Globus pallidus (tissue), 1 donor: ENCODE data around the gene GPR107.
A peak's percentile ranks its signal among the peaks of the same experiment; 100 is the strongest.

Source experiments
- DNase-seq: peaks from one replicate; pipeline ENCODE4 v3.0.0-alpha.2; 2015; ENCODE audit warnings: low spot score

Gene GPR107

DNA sequence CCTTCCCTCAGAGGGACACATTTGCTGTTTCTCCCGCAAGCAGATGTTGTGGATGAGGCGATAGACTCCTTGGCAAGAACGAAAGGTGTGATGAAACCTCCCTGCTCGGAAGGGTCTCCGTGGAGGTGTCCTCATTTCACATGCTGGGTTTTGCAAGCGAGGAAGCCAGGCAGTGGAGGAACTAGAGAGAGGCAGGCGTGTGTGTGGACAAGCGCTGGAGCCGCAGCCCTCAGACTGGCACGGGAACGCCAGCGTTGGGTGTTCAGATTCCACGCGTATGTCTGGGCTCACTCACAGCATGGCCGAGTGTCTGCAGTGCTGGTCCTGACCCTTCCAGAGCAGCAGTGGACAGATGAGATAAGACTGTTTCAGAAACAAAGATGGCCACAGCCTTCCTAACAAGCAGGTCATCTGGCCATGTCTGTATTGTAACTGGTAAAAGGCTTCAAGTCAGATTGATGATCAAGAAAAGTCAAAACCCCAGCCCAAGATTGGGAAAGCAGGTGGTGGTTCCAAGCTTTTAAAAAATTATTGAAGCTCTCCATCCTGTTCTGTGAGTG lies 83.5 kb downstream of the GPR107 start:
- DNase-seq = no peak

DNA sequence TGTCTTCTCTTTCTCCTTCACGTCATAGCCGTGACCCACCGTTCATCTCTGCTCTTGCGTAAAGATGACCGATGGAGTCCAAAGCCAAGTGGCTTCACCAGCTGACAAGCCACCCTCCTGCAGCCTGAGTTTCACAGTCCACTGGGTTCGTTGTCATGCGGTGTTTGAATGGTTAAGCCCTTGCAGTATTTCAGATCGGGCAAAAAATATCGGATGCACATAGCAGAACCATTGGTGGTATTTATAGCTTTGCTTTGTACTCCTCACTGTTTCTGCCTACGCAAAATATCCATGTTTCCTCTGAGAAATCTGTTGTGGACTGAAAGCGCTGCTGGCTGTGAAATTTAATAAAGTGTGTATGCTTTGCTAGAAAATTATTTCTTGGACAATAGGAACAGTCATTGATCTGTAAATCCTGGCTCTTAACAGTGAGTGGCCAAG lies 84.0 kb downstream of the GPR107 start:
- no peak for DNase-seq

DNA sequence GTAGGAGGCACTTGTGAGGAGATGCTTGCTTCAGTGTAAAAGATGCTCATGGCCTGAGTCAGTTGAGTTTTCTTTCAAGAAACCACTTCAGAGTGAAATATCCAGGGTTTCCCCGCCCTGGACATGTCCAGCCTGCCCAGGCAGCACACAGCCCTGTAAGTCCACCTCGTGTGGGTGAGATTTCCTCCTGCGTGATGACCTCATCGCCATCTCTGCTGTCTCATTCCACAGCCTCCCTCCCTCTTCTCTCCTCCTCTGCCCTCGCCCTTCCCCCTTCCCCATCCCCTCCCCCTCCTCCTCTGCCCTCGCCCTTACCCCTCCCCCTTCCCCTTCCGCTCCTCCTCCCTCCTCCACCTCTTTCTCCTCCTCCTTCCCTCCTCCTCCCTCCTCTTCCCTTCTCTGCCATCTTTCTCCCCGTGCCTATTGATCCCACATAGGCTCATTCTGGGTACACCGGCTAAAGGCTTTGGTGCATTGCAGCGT lies 84.5 kb downstream of the GPR107 start:
- DNase-seq = no peak

DNA sequence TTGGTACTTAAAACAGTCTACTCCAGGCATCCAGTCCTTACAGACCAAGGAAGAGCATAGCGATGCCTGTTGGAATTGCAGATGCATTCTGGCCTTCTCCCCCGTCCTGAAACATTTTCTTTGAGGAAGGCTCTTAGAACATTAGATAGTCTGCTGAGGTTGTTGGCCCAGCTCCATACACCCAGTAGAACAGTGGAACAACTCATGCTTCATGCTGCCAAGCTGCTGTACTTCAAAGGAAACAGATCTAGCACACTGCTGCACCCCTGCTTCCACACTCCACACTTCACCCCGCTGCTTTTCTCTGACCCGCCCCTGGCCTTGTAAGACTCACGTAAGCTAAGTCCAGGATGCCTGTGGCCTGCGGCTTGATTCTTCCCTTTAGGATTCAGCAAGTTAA lies 85.1 kb downstream of the GPR107 start:
- peak; percentile 49 for DNase-seq

DNA sequence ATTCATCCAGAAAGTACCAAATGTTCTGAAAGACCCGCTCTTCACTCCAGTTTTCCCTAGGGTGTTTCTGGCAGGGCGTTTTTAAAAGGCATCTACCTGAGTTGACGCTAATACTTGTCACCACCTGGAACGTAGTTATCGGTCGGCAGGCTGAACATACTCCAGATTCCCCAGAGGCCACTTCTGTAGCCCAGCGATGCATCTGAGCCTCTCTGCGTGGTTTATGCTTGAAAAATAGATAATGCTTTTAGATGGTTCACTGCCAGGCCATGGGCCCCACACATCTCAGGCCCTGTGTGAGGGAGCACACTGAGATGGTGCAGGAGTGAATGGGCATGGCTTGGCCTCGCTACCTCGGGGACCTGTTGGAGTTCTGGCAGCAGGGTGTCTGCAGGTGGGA lies 85.5 kb downstream of the GPR107 start:
- no peak for DNase-seq

DNA sequence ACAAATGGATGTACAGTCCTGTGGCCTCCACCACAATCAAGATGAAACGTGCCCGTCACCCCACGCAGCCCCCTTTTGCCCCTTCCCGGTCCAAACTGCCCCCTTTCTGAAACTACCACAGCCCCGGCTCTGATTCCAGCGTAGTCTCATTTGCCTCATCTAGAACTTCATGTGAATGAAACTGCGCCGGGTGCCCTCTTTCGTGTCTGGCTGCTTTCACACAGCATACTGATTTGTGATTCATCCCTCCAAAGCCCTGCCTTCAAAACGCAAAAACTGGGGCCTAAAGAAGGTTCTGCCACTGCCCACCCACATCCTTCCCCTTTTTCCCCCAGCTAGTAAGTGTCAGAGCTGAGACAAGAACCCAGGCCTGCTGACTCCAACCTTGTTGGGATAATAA lies 87.0 kb downstream of the GPR107 start:
- DNase-seq = no peak

DNA sequence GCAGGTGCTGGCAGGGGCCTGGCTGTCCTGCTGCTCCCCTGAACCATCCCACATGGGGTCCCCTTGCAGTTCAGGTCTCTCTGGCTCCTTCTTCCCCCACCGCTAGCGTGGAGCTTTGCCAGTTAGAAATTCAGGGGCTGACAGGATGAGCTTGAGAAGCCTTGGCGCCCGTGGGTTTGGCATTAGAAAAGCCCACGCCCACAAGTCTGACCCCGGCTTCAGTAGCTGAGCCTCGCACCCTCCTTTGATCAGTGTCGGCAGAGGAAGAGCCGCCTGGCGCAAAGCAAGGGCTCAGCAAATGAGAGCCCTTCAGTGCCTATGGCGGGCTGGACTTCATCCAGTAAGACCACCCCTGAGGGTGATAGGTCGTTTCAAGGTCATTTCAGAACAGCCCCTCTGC lies 88.3 kb downstream of the GPR107 start:
- DNase-seq = no peak

DNA sequence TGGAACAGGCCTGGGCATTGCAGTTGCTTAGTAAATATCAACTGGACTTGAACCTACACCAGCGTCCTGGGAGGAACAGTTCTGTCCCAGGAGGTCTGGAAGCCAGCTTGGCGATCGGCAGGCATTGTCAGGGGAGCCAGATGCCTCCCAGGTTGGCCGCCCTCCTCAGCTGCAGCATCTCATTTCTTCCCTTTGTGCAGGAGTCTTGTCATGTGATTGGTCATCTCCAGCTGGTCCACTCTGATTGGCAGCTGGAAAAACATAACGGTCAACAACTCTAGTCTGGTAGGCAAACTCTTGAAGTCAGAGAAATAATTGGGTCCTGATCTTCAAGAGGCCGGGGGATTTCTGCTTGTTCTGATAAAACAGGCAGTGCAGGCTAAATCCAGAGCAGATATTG lies 88.9 kb downstream of the GPR107 start:
- no peak for DNase-seq

DNA sequence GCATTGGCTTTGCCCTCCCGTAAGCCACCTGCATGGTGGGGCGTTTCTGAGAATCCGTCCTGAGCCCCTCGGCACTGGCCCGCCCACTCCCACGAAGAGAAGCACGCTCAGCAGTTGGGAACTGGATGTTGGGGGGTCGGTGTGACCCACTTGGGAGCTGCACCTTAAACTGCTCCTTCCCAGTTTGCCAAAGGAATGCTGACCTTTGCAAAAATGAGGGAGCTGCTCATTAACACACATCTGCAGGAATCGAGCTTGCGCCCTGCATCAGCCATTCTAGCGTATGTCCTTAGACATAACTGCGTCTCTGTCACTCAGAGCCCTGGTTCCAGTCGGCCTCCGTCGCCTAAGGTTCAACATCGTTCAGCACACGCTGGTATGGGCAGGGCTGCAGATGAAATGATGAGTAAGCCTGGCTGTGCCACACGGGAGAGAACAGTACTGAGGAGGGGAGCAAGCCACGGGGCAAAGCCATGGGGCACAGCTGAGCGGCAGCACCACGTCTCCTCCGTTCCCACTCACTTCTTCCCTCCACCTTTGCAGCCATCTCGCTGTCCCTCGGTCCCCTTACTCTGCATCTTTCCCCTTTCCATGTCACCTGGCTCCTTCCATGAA lies 89.7 kb downstream of the GPR107 start:
- no peak for DNase-seq

DNA sequence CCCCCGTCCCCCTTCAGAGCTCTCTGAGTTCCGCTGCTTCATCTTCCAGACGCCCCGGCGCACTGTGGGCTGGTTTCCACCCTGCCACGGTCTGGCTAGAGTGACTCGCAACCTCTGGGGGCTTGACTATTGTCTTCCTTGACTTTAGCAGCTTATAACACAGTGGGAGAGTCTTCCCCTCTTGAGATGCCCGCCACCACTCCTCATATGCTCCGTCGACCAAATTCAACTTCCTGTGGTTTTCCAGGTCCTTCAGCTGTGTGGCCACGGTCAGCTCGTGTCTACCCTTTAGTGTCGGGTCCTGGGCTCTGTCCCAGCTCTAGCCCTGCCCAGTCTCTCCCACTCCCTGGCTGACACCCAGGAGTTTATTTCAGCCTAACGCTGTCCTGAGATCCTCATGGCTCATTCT lies 90.3 kb downstream of the GPR107 start:
- no peak for DNase-seq

DNA sequence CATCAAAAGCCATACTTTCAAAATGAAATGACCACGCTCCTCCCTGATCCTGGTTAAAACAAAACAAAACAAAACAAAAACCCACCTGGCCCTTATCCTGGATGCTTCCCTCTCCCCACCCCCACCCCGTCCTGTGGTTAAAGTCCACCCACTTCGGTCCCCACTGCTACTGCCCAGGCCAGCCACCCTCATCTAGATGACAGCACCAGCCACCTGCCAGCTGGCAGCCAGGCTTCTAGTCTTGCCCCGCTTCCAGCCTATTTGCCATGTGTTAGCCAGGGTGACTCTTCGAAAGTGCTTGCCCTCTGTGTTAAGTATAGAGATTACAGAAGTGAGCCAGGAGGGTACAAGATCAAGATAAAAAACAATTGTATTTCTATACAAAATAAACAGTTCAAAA lies 91.0 kb downstream of the GPR107 start:
- no peak for DNase-seq

DNA sequence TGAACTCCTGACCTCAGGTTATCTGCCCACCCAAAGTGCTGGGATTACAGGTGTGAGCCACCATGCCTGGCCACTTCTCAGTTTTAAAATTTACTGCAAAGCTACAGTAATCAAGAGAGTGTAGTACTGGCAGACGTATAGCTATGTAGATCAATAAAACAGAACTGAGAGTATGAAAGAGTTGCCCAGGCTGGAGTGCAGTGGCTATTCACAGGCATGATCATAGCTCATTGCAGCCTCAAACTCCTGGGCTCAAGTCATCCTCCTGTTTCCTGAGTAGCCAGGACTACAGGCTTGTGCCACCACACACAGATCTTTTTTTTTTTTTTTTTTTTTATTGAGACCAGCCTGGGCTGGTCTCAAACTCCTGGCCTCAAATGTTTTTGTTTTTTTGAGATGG lies 92.0 kb downstream of the GPR107 start:
- DNase-seq = no peak

DNA sequence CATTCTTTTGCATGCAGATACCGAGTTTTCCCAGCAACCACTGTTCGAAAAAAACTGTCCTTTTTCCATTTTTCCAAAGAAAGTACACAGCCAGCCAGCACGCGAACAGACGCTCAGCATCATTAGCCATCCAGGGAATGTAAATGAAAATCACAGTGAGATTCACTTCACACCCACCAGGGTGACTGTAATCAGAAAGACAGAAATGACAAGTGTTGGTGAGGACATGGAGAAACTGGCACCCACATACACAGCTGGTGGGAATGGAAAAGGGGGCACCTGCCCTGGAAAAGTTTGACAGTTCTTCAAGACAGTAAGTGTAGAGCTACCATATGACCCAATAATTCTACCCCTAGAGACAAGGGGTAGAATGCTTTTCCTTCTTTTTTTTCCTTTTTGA lies 93.5 kb downstream of the GPR107 start:
- DNase-seq = no peak

DNA sequence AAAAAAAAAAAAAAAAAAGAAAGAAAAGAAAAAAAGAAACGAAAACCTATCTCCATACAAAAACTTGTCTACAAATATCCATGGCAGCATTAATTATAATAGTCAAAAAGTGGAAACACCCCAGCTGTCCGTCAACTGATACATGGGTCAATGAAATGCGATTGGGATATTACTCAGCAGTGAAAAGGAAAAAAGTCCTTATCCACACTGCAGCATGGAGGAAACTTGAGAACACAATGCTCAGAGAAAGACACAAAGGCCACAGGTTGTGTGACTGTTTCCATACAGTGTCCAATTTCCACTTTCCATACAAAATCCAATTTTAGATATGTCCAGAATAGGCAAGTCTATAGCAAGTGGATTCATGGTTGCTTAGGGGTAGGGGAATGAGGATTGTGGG lies 94.2 kb downstream of the GPR107 start:
- DNase-seq = no peak

DNA sequence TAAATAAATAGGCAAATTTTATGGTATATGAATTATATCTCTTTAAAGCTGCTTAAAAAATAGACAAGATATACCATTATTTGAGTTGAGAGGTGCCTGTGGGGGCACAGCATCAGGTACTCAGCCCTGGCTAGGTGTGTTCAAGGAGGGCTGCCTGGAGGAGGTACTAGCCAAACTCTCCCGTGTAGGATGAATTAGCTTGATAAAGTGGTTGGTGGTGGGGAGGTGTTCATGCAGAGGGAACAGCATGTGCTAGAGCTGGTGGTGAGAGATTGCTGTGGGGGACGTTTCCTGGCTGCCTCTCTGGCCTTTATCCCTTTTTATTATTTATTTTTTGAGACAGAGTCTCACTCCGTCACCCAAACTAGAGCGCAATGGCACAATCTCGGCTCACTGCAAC lies 95.3 kb downstream of the GPR107 start:
- no peak for DNase-seq

DNA sequence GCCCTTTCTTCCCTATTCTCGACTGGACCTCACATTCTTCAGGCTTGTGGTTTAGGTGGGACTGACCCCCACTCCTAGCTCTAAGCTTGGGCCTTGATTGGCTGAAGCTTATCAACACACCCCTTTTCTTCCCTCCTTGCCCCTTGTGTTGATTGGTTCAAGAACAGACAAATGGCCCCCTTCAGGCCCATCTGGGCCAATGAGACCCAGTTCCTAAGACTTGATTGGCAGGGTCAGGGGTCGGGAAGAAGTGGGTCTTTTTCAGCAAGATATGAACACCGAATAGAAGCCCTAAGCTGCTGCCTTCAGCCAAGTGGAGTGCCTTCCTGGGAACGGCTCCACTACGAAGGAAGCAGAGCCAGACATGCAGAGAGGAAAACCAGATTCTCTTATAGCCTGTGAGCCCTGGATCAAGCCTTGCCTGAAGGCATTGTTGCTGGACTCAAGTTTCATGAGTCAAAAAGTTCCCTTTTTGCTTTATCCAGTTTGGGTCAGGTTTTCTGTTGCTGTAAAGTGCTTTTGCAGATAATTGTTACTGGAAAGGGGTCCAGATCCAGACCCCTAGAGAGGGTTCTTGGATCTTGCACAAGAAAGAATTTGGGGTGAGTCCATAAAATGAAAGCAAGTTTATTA lies 96.1 kb downstream of the GPR107 start:
- DNase-seq = no peak

DNA sequence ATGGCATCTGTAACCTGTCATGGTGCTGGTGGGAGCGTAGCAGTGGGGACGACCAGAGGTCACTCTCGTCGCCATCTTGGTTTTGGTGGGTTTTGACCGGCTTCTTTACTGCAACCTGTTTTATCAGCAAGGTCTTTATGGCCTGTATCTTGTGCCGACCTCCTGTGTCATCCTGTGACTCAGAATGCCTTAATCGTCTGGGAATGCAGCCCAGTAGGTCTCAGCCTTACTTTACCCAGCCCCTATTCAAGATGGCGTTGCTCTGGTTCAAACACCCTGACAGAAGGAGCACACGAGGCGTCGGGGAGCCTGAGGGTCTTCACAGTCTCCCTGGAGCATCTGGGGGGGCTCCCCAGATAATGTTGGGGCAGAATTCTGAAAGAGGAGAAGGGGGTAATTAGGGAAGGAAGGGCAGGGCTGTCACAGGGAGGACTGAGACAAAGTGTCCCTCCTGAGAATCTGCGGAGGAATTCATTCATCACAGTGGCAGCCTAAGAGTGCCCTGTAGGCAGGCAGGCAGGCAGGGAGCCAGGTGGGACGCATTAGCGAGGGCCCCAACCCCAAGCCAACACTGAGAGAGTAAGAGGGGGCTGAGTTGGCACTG lies 97.2 kb downstream of the GPR107 start:
- no peak for DNase-seq

DNA sequence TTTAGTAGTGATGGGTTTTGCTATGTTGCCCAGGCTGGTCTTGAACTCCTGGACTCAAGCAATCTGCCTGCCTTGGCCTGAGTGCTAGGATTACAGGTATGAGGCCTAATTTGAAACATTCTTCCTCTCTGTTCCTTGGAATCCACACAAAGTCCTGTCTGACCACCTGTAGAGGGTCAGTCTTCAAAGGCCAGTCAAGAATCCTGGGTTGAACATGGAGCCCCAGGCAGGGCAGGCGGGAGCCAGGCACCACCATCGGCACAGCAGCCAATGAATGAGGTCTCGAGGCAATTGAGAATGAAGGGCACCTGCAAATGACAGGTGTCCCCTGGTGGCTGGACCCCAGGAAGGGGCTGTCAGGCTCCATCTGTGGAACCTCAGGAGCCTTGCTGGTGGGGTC lies 101.1 kb downstream of the GPR107 start:
- no peak for DNase-seq

DNA sequence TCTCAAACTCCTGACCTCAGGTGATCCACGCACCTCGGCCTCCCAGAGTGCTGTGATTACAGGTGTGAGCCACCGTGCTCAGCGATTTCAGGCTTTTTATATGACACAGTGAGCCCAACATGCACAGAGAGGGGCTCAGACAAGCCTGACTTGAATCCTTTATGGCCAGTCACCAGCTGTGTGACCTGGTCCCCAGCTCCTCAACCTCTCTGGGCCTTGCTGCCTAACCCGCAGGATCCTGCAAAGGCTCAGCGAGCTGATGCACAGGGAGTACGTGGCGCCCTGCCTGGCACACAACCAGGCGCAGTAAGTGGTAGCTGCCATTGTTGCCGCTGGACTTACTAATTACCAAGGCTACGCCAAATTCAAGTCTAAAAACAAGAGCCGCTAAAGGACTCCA lies 101.9 kb downstream of the GPR107 start:
- no peak for DNase-seq

DNA sequence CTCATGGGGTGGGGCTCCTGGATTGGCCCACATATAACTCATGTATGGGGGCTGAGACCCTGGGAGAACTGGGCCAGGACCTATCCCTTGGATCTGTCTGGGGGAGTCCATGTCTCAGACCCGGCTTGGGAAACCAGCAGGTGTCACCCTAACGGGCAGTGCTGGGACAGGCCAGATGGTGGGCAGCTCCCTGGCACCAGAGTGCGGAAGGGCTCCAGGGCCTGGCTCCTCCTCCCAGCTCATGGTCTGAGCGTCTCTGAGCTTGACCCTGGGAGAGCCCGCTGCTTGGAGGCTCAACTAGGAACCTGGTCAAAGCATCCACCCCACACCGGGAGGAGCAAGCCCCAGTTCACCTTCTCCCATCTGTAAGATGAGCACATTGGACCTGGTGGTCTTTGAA lies 103.0 kb downstream of the GPR107 start:
- peak; percentile 26 for DNase-seq

DNA sequence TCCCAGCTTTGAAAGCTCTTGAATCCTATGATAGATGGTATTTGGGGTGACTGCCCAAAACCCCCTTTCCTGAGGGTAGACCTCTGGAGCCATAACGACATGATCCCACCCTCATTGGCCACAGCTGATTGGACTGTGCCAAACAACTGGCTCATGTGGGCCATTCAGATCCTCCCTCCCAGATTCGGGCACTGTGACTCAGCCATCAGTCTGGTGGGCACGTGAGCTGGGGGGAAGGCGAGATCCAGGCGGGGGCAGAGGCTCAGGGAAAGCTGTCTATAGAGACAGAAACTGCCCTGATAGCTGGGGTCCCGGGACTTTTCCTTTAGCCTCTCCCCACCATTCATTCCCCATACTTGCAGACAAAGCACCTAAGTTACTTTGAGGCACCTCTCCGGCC lies 103.4 kb downstream of the GPR107 start:
- no peak for DNase-seq

DNA sequence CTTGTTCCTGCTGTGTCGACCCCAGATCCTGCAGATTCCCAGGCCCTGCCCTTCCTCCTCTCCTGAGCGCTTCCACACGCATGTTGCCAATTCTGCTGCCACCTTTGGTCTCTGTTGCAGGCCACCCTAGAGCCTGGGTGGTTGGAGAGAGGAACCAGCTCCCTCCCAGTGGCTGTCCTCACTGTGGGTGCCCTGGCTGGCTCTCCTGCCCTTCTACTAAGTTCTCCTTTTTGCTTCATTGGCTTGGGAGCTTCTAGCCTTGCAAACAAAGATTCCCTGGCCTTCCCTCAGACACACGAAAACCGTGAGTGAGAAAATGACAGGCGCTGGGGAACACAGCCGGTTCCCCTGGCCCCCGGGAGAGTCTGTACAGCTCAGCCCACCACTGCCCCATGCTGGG lies 104.3 kb downstream of the GPR107 start:
- DNase-seq = no peak

DNA sequence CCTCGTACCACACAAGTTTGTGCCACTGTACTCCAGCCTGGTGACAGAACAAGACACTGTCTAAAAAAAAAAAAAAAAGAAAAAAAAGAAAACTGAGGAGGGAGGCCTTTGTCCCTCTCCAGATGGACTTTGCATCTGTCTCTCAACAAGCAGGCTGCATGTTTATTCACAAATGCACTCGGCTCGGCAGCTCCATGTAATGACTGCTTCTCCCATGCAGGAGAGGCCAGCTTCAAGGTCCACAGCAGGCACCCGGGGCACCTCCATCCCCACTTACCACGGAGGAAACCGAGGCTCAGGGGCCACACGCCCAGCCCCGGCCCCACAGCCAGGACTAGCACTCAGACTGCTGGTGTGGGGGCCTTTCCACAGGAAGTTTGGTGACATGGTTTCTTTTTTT lies 105.4 kb downstream of the GPR107 start:
- DNase-seq = no peak
